GM20000 (cell line): ENCODE measurements around the gene TSPEAR.
"Not testable (repeated sequence)": the region's sequence is repeated elsewhere in the genome, so short reads cannot be mapped to it uniquely, and the experiment has no call there.

Source experiments
- DNase-seq: peaks from one replicate; pipeline ENCODE4 v3.0.0; 2012; ENCODE audit warnings: low spot score
- TF ChIP-seq, protein P1 (sequence below): IDR thresholded peaks from 2 replicates; pipeline ENCODE4 v1.5.1; 2012; ENCODE audit warnings: mild to moderate bottlenecking, control low read depth; ENCODE audit errors: extremely low read depth, missing control alignments

Gene TSPEAR

DNA sequence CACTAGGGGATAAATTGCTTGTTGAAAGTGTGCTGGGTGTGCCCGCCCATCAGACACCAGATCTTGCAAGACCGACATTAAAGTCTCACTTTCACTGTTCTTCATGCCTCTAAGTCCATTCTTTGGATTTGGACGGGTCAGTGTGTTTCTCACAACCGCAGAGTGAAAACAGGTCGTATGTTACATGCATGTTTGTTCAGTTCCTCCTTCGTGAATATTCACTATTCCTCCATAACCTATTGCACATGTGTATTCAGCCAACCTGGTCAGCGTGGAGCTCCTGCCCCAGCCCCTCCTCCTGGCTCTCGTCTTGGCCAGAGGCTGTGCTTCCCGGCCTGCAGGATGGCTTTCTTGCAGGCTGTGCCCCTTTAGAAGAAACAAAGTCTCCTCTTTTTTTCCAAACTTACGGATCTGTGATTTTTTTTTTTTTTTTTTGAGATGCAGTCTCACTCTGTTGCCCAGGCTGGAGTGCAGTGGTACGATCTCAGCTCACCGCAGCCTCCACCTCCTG is 116.9 kb downstream of the TSPEAR start:
- DNase-seq, result no peak
- TF ChIP-seq, protein P1, sequence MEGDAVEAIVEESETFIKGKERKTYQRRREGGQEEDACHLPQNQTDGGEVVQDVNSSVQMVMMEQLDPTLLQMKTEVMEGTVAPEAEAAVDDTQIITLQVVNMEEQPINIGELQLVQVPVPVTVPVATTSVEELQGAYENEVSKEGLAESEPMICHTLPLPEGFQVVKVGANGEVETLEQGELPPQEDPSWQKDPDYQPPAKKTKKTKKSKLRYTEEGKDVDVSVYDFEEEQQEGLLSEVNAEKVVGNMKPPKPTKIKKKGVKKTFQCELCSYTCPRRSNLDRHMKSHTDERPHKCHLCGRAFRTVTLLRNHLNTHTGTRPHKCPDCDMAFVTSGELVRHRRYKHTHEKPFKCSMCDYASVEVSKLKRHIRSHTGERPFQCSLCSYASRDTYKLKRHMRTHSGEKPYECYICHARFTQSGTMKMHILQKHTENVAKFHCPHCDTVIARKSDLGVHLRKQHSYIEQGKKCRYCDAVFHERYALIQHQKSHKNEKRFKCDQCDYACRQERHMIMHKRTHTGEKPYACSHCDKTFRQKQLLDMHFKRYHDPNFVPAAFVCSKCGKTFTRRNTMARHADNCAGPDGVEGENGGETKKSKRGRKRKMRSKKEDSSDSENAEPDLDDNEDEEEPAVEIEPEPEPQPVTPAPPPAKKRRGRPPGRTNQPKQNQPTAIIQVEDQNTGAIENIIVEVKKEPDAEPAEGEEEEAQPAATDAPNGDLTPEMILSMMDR, result no peak

- DNase-seq, result no peak
- TF ChIP-seq, protein P1, result no peak
Observed at GRCh38 chr21:44593598-44594405, 117.6 kb downstream of the TSPEAR start.

GRCh38 chr21:44592446-44593311 is 118.7 kb downstream of the TSPEAR start, which contains the start of gene KRTAP10-6:
Gene KRTAP10-6 (minus strand): TSS chr21:44592505. CDS start chr21:44592484, 21 bp downstream.
- TF ChIP-seq, protein P1, result no peak
- DNase-seq, result no peak

- DNase-seq, result not testable (repeated sequence)
Observed at GRCh38 chr21:44591801-44592130, 119.6 kb downstream of the TSPEAR start.

GRCh38 chr21:44590897-44591800 is 120.2 kb downstream of the TSPEAR start:
- not testable (repeated sequence) for DNase-seq

GRCh38 chr21:44590311-44590721 is 121.1 kb downstream of the TSPEAR start:
- TF ChIP-seq, protein P1, result no peak
- DNase-seq, result no peak

- TF ChIP-seq, protein P1, result no peak
- no peak for DNase-seq
Observed at GRCh38 chr21:44589586-44590305, 121.6 kb downstream of the TSPEAR start.
